ENCODE data around the gene ENOX1. TPM values are rescaled to one million over a fixed set of nuclear protein-coding genes. Genes with fewer than 3 reads are reported as not detected.

The ENOX1 gene
- total RNA-seq, 3 donors from 2014 or later (not counting 1 experiment from before 2014, with no cell fraction given): not detected

DNA sequence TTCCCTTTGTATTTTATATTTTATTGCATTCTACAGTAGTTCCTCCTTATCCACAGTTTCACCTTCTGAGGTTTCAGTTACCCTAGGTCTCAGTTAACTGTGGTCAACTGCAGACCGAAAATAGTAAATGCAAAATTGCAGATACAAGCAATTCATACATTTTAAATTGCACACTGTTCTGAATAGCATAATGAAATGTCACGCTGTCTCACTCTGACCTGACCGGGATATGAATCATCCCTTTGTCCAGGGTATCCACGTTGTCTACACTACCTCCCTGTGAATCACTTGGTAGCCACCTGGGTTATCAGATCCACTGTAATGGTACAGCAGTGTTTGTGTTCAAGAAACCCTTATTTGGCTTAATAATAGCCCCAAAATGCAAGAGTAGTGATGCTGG is 438.4 kb downstream of the ENOX1 start:
- Mint-ChIP-seq H3K27ac (no peak overlapping the region), H3K4me3 (no peak overlapping the region), H3K27me3 (ENCODE audit: low read depth in 2 of 2) (peaks cover 9 to 36% of the 10 kb centered on the region in 2 donors), H3K9me3 (no peaks in the 10 kb centered on the region), H3K4me1 (no peaks in the 10 kb centered on the region), H3K36me3 (no peaks in the 10 kb centered on the region)
- no peak for ATAC-seq
- Histone ChIP-seq H3K4me1 (ENCODE audit: control insufficient read depth, insufficient read depth, low read length) (no peaks in the 10 kb centered on the region), H3K9me3 (ENCODE audit: control insufficient read depth, insufficient read depth, low read length) (no peaks in the 10 kb centered on the region), H3K27me3 (ENCODE audit: control insufficient read depth, insufficient read depth, low read length) (no peaks in the 10 kb centered on the region), H3K27ac (ENCODE audit: low read length) (no peak overlapping the region), H3K36me3 (ENCODE audit: control insufficient read depth, insufficient read depth, low read length) (no peaks in the 10 kb centered on the region), H3K4me3 (ENCODE audit: low read length) (no peak overlapping the region)
- WGBS (ENCODE audit: insufficient coverage): 38% methylated on average over 4 of the region's 4 CpGs
- DNase-seq: no peak
- intact Hi-C loops (cut with micrococcal nuclease): no loop called here
- TF ChIP-seq, protein P1, sequence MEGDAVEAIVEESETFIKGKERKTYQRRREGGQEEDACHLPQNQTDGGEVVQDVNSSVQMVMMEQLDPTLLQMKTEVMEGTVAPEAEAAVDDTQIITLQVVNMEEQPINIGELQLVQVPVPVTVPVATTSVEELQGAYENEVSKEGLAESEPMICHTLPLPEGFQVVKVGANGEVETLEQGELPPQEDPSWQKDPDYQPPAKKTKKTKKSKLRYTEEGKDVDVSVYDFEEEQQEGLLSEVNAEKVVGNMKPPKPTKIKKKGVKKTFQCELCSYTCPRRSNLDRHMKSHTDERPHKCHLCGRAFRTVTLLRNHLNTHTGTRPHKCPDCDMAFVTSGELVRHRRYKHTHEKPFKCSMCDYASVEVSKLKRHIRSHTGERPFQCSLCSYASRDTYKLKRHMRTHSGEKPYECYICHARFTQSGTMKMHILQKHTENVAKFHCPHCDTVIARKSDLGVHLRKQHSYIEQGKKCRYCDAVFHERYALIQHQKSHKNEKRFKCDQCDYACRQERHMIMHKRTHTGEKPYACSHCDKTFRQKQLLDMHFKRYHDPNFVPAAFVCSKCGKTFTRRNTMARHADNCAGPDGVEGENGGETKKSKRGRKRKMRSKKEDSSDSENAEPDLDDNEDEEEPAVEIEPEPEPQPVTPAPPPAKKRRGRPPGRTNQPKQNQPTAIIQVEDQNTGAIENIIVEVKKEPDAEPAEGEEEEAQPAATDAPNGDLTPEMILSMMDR (IDR thresholded peaks at IDR 0.05): no peak

DNA sequence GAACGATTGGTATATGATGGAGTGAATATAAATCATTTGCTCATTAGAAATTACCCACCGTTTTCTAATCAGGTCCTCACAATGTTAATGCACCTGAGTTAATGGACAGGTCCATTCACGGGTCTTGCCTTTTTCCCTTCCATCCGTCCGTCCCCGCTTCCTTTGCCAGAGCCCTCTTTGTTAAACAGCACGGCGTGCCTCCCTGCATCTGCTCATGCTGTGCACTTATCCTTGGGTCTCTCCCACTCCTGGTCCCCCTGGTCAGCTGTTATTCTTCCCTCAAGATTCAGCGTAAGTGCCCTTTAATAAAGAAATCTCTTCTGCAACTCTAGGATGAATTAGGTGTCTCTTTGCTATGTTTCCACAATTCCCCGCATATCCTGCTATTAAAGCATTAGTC is 438.9 kb downstream of the ENOX1 start:
- no peak for ATAC-seq
- Mint-ChIP-seq H3K4me1 (no peaks in the 10 kb centered on the region), H3K27me3 (ENCODE audit: low read depth in 2 of 2) (peaks cover 9 to 42% of the 10 kb centered on the region in 2 donors)

DNA sequence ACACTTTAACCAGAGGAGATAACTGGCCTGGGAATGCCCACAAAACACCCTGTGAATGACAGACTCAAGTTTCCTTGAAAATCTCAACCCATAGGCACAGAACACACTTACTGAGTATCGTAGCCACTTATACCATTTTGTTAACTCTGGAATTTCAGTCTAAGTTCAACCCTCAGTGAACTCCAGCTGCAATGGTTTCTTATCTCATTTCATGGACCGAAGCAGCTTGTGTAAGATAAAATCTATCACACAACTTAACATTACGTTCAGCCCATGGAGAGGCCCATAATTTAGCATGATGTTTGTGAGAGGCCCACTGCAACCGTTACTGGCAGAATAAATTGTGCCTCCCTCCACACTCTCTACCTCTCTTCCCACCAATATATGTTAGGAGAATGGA is 440.3 kb downstream of the ENOX1 start:
- intact Hi-C loops (cut with micrococcal nuclease): no loop called here
- H3K27me3 Mint-ChIP-seq (ENCODE audit: low read depth in 2 of 2): peaks cover 7 to 55% of the 10 kb centered on the region in 2 donors
- WGBS (ENCODE audit: insufficient coverage): 37% methylated on average over 3 of the region's 4 CpGs

More for the DNA sequence above, 438.9 kb downstream of the ENOX1 start:
- WGBS (ENCODE audit: insufficient coverage): 93% methylated on average over 9 of the region's 10 CpGs
- no peak for DNase-seq
- H3K4me3 ChIP-seq (ENCODE audit: low read length): no peak overlapping the region
- Mint-ChIP-seq H3K36me3 (no peaks in the 10 kb centered on the region), H3K27ac (no peak overlapping the region), H3K9me3 (no peaks in the 10 kb centered on the region), H3K4me3 (no peak overlapping the region)
- no peaks in the 10 kb centered on the region for H3K27me3 ChIP-seq (ENCODE audit: control insufficient read depth, insufficient read depth, low read length)
- H3K27ac ChIP-seq (ENCODE audit: low read length): no peak overlapping the region
- no peaks in the 10 kb centered on the region for H3K36me3 ChIP-seq (ENCODE audit: control insufficient read depth, insufficient read depth, low read length)
- intact Hi-C loops (cut with micrococcal nuclease): no loop called here
- no peaks in the 10 kb centered on the region for H3K4me1 ChIP-seq (ENCODE audit: control insufficient read depth, insufficient read depth, low read length)
- no peaks in the 10 kb centered on the region for H3K9me3 ChIP-seq (ENCODE audit: control insufficient read depth, insufficient read depth, low read length)
- TF ChIP-seq, protein P1 (IDR thresholded peaks at IDR 0.05): no peak

DNA sequence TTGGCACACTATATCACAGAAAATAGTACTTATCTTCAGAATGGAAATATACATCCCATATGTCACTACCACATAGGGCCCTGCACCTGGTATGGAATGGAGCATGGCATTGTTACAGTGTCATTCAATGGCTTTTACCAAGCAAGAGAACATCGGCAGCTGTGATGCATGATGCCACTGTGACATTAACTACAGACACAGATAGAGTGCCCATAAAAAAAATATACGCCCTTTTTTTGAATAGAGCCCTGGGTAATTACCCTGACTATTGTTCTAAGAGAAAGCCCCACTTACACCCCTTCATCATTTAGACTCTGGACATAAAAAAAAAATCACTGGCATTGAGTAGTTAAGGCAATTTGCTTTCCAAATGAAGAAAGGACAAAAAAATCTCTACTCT is 443.1 kb downstream of the ENOX1 start:
- Histone ChIP-seq H3K9me3 (ENCODE audit: control insufficient read depth, insufficient read depth, low read length) (no peaks in the 10 kb centered on the region), H3K27ac (ENCODE audit: low read length) (no peak overlapping the region), H3K36me3 (ENCODE audit: control insufficient read depth, insufficient read depth, low read length) (no peaks in the 10 kb centered on the region), H3K27me3 (ENCODE audit: control insufficient read depth, insufficient read depth, low read length) (no peaks in the 10 kb centered on the region), H3K4me3 (ENCODE audit: low read length) (no peak overlapping the region), H3K4me1 (ENCODE audit: control insufficient read depth, insufficient read depth, low read length) (no peaks in the 10 kb centered on the region)
- TF ChIP-seq, protein P1 (IDR thresholded peaks at IDR 0.05): no peak
- H3K9me3 Mint-ChIP-seq: no peaks in the 10 kb centered on the region
- H3K36me3 Mint-ChIP-seq: no peaks in the 10 kb centered on the region
- intact Hi-C loops (cut with micrococcal nuclease): no loop called here
- 100% methylated on average over 1 of the region's 2 CpGs for WGBS (ENCODE audit: insufficient coverage)
- H3K27me3 Mint-ChIP-seq (ENCODE audit: low read depth in 2 of 2): peaks cover 7 to 52% of the 10 kb centered on the region in 2 donors
- no peak overlapping the region for H3K27ac Mint-ChIP-seq
- no peak overlapping the region for H3K4me3 Mint-ChIP-seq
- DNase-seq (no peak), ATAC-seq (no peak)
- H3K4me1 Mint-ChIP-seq: no peaks in the 10 kb centered on the region

More for the DNA sequence above, 440.3 kb downstream of the ENOX1 start:
- ATAC-seq: no peak
- H3K9me3 ChIP-seq (ENCODE audit: control insufficient read depth, insufficient read depth, low read length): no peaks in the 10 kb centered on the region
- Mint-ChIP-seq H3K4me3 (no peak overlapping the region), H3K9me3 (no peaks in the 10 kb centered on the region), H3K4me1 (no peaks in the 10 kb centered on the region), H3K36me3 (no peaks in the 10 kb centered on the region), H3K27ac (no peak overlapping the region)
- H3K27me3 ChIP-seq (ENCODE audit: control insufficient read depth, insufficient read depth, low read length): no peaks in the 10 kb centered on the region
- H3K36me3 ChIP-seq (ENCODE audit: control insufficient read depth, insufficient read depth, low read length): no peaks in the 10 kb centered on the region
- no peak overlapping the region for H3K4me3 ChIP-seq (ENCODE audit: low read length)
- DNase-seq: no peak
- no peaks in the 10 kb centered on the region for H3K4me1 ChIP-seq (ENCODE audit: control insufficient read depth, insufficient read depth, low read length)
- no peak overlapping the region for H3K27ac ChIP-seq (ENCODE audit: low read length)
- TF ChIP-seq, protein P1 (IDR thresholded peaks at IDR 0.05): no peak
